Measurements from ENCODE around the gene CNP.

GRCh38 chr17:41939044-41939692, 27.4 kb upstream of the CNP start:
- TF ChIP-seq FOXP2 (optimal IDR thresholded peaks at IDR 0.05; ENCODE audit: borderline replicate concordance, extremely low read depth, extremely low read length, insufficient read depth) (no peak), POLR2AphosphoS5 (IDR thresholded peaks at IDR 0.05; ENCODE audit: low read depth, low read length) (no peak)
- TF ChIP-seq, protein P1, sequence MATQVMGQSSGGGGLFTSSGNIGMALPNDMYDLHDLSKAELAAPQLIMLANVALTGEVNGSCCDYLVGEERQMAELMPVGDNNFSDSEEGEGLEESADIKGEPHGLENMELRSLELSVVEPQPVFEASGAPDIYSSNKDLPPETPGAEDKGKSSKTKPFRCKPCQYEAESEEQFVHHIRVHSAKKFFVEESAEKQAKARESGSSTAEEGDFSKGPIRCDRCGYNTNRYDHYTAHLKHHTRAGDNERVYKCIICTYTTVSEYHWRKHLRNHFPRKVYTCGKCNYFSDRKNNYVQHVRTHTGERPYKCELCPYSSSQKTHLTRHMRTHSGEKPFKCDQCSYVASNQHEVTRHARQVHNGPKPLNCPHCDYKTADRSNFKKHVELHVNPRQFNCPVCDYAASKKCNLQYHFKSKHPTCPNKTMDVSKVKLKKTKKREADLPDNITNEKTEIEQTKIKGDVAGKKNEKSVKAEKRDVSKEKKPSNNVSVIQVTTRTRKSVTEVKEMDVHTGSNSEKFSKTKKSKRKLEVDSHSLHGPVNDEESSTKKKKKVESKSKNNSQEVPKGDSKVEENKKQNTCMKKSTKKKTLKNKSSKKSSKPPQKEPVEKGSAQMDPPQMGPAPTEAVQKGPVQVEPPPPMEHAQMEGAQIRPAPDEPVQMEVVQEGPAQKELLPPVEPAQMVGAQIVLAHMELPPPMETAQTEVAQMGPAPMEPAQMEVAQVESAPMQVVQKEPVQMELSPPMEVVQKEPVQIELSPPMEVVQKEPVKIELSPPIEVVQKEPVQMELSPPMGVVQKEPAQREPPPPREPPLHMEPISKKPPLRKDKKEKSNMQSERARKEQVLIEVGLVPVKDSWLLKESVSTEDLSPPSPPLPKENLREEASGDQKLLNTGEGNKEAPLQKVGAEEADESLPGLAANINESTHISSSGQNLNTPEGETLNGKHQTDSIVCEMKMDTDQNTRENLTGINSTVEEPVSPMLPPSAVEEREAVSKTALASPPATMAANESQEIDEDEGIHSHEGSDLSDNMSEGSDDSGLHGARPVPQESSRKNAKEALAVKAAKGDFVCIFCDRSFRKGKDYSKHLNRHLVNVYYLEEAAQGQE (IDR thresholded peaks at IDR 0.05; ENCODE audit: insufficient read depth in 1 of 2, low read depth in 2 of 2, low read length in 2 of 2), result no peak
